HFFc6 (cell line): ENCODE results near the gene MAP3K9. TPM values are rescaled to one million over a fixed set of nuclear protein-coding genes. Genes with fewer than 3 reads are reported as not detected.
A peak's percentile ranks its signal among the peaks of the same experiment; 100 is the strongest.

Source experiments
- DNase-seq: peaks from one replicate; pipeline ENCODE4 v3.0.0-alpha.2; 2018
- H3K27ac Mint-ChIP-seq: 2 replicates; pipeline ENCODE4 v1.8.0; 2020; ENCODE audit warnings: mild to moderate bottlenecking, mixed read lengths
- H3K27me3 Mint-ChIP-seq: 2 replicates; pipeline ENCODE4 v1.8.0; 2021; ENCODE audit warnings: mild to moderate bottlenecking, moderate library complexity, mixed read lengths; ENCODE audit not compliant: insufficient read depth
- H3K36me3 Mint-ChIP-seq: 2 replicates; pipeline ENCODE4 v1.8.0; 2021; ENCODE audit warnings: low read depth, mixed read lengths
- H3K4me1 Mint-ChIP-seq: 2 replicates; pipeline ENCODE4 v1.8.0; 2020; ENCODE audit warnings: low read depth, mixed read lengths
- H3K4me3 Mint-ChIP-seq: 2 replicates; pipeline ENCODE4 v1.8.0; 2020; ENCODE audit warnings: mild to moderate bottlenecking, moderate library complexity, mixed read lengths
- H3K9me3 Mint-ChIP-seq: 2 replicates; pipeline ENCODE4 v1.8.0; 2020; ENCODE audit warnings: mild to moderate bottlenecking, mixed read lengths
- CTCF ChIP-seq: fragments of 200-600 bp; sonication (generic); IDR thresholded peaks from 2 replicates; pipeline ENCODE4 v1.5.0; 2021; ENCODE audit warnings: antibody characterized with exemption, mild to moderate bottlenecking
- total RNA-seq, 6 experiments: library from RNA; stranded (reverse); fragmentation: NEBNext Ultra II Directional; extraction: Animal tissue kit (Norgen Biotek cat#: 25700); gene quantifications; 2 replicates in 1 of 6; 3 replicates in 5 of 6; pipeline ENCODE4 v1.2.3, GENCODE V29; 2021

MAP3K9 gene
- total RNA-seq, 6 experiments from 2014 or later, result 0.24 to 0.51 (median 0.31) TPM

DNA sequence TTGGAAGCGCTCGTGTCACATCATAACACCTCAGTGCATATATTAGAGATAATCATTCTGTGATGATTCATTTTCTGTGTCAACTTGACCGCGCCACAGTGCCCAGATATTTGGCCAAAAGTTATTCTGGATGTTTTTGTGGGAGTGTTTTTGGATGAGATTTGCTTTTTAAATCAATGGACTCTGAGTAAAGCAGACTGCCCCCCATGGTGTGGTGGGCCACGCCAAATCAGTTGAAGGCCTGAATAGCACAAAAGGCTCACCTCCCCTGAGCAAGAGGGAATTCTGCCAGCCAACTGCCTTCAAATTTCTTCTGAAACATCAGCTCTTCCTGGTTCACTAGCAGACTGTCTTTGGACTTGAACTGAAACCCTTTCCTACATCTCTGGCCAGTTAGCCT, 24.6 kb upstream of the MAP3K9 start:
- H3K36me3 Mint-ChIP-seq, result peaks cover 7% of the 10 kb centered on the region; the same call in 1 of the 2 replicates

DNA sequence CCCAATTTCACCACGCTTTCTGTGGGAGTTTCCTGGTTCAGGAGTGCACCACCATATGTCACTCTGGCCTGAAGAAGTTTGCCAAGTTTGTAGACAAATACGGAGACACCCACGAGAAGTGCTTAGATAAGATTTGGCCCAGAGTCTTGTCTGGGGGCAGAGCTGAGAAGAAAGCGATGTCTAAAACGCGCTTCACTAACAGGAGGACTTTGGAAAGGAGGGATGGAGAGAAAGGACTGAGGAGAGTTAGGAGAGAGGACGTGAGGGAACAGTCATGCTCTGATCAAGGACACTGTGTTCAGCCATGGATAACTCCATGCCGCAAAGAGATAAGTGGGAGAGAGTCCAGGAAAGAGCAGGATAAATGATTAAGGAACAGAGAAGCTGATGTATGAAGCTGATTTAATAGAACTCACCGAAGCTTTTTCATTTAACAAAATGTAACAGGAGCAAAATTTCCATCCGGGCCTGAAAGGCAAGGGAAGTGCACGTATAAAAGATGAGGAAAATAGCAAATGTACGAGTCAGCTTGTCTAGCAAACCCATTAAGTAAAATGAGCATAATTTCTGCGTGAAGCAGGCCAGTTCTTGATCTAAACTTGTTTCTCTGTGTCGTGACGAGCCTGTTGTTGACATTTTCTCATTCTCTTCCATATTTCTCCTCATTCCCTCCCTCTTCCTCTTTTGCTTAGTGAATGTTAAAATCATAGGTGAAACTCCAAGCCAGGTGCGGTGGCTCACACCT, 23.4 kb upstream of the MAP3K9 start:
- Mint-ChIP-seq H3K27ac (peak overlapping the region; percentile 56), H3K9me3 (peaks cover 12% of the 10 kb centered on the region; the same call in 1 of the 2 replicates), H3K36me3 (peaks cover 7% of the 10 kb centered on the region; the same call in 1 of the 2 replicates), H3K4me3 (peak overlapping the region; percentile 38; the same call in 1 of the 2 replicates), H3K27me3 (no peaks in the 10 kb centered on the region), H3K4me1 (peaks cover 12% of the 10 kb centered on the region)
- TF ChIP-seq CTCF, result no peak
- no peak for DNase-seq

More for the DNA sequence above, 24.6 kb upstream of the MAP3K9 start:
- H3K4me1 Mint-ChIP-seq, result peaks cover 12% of the 10 kb centered on the region
- no peak for TF ChIP-seq CTCF
- peaks cover 12% of the 10 kb centered on the region; the same call in 1 of the 2 replicates for H3K9me3 Mint-ChIP-seq
- H3K27ac Mint-ChIP-seq, result no peak overlapping the region
- H3K4me3 Mint-ChIP-seq, result no peak overlapping the region
- DNase-seq, result no peak
- H3K27me3 Mint-ChIP-seq, result no peaks in the 10 kb centered on the region

DNA sequence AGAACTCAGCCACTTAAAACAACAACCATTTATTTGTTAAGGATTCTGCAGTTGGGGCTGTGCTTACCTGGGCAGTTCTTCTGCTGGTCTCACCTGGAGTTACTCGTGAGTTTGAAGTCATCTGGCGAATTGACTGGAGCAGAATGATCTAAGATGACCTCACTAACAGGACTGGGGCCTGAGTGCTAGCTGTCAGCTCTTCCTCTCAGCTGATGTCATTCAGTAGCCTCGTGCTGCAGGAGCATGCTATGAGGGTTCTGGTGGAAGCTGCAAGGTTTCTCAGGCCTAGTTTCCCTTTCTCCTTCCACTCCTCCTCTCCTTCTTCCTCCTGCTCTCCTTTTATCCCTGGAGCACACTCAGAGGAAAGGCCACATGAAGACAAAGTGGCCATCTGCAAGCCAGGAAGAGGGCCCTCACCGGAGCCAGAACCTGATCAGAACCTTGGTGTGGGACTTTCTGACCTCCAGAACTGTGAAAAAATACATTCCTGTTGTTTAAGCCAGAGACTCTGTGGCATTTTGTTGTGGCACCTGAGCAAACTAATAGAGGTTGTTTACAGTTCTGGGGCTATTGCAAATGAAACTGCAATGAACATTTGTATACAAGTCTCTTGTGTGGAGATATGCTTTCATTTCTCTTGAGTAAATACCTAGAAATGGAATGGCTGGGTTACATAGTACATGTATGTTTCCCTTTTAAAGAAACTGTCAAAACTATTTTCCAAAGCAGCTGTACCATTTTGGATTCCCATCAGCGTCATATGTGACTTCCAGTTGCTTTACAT, 21.9 kb upstream of the MAP3K9 start:
- H3K27ac Mint-ChIP-seq, result no peak overlapping the region
- H3K4me3 Mint-ChIP-seq, result no peak overlapping the region
- peaks cover 12% of the 10 kb centered on the region; the same call in 1 of the 2 replicates for H3K9me3 Mint-ChIP-seq
- DNase-seq, result no peak
- peaks cover 7% of the 10 kb centered on the region; the same call in 1 of the 2 replicates for H3K36me3 Mint-ChIP-seq
- TF ChIP-seq CTCF, result no peak
- H3K27me3 Mint-ChIP-seq, result no peaks in the 10 kb centered on the region
- peaks cover 12% of the 10 kb centered on the region for H3K4me1 Mint-ChIP-seq

- no peak overlapping the region for H3K27ac Mint-ChIP-seq
- H3K27me3 Mint-ChIP-seq, result no peaks in the 10 kb centered on the region; the same call in none of the 2 replicates
Observed at GRCh38 chr14:70828188-70828587, 18.9 kb upstream of the MAP3K9 start.

GRCh38 chr14:70827752-70828151, 18.4 kb upstream of the MAP3K9 start:
- DNase-seq, result no peak
- Mint-ChIP-seq H3K4me1 (peaks cover 12% of the 10 kb centered on the region), H3K27me3 (no peaks in the 10 kb centered on the region; the same call in none of the 2 replicates), H3K36me3 (no peaks in the 10 kb centered on the region), H3K9me3 (no peaks in the 10 kb centered on the region), H3K27ac (no peak overlapping the region), H3K4me3 (no peak overlapping the region)
- TF ChIP-seq CTCF, result no peak

More at GRCh38 chr14:70828188-70828587, 18.9 kb upstream of the MAP3K9 start:
- no peaks in the 10 kb centered on the region for H3K9me3 Mint-ChIP-seq
- peaks cover 12% of the 10 kb centered on the region for H3K4me1 Mint-ChIP-seq
- TF ChIP-seq CTCF, result no peak
- no peak for DNase-seq
- no peaks in the 10 kb centered on the region for H3K36me3 Mint-ChIP-seq
- H3K4me3 Mint-ChIP-seq, result no peak overlapping the region
